K562 (cell line): ENCODE results near the gene SPATA3. TPM values are rescaled to one million over a fixed set of nuclear protein-coding genes. Genes with fewer than 3 reads are reported as not detected.
A peak's percentile ranks its signal among the peaks of the same experiment; 100 is the strongest.

Experiments used
- ARID4B ChIP-seq: sonication (generic); formaldehyde crosslinking; IDR thresholded peaks from 2 replicates; pipeline ENCODE4 v1.8.0; 2022; ENCODE audit warnings: mild to moderate bottlenecking, missing genetic modification reagents
- NFE2 ChIP-seq: IDR thresholded peaks from 2 replicates; pipeline ENCODE4 v1.6.1; 2014; ENCODE audit warnings: antibody characterized with exemption, low read depth
- SAP30 ChIP-seq: fragments of 200-600 bp; sonication (generic); IDR thresholded peaks from 2 replicates; pipeline ENCODE4 v1.6.1; 2012; ENCODE audit warnings: borderline replicate concordance, low read depth, mild to moderate bottlenecking, moderate library complexity, low read length, control low read depth, inconsistent platforms; ENCODE audit not compliant: insufficient read depth, poor library complexity, severe bottlenecking
- SRSF9 ChIP-seq: fragments of 200-400 bp; formaldehyde crosslinking; IDR thresholded peaks from 2 replicates; pipeline ENCODE4 v1.6.1; 2017; ENCODE audit warnings: low read depth, low read length, borderline replicate concordance
- TEAD4 ChIP-seq, 2 experiments: sonication (generic) in 1 of 2; formaldehyde crosslinking in 1 of 2; IDR thresholded peaks; 2 replicates each; pipeline versions ENCODE4 v1.6.1 to v1.8.0; 2012 to 2022; ENCODE audit warnings: borderline replicate concordance in 1 of 2, inconsistent platforms in 1 of 2, low read length in 1 of 2, mild to moderate bottlenecking in 1 of 2, missing genetic modification reagents in 1 of 2
- UBTF ChIP-seq, 2 experiments: IDR thresholded peaks; 2 replicates each; pipeline ENCODE4 v1.6.1; 2012; ENCODE audit warnings: improper control_type of control experiment in 2 of 2, low read depth in 2 of 2, low read length in 2 of 2, borderline replicate concordance in 1 of 2
- XRCC5 ChIP-seq: fragments of 200-400 bp; formaldehyde crosslinking; IDR thresholded peaks from 2 replicates; pipeline ENCODE4 v1.6.1; 2017; ENCODE audit warnings: low read depth, mild to moderate bottlenecking, low read length
- ZBTB11 ChIP-seq, 3 experiments: fragments of 200-800 bp in 1 of 3; fragments of 250-450 bp in 1 of 3; fragments of 450-650 bp in 1 of 3; sonication (Bioruptor Pico) in 1 of 3; sonication (Bioruptor generic) in 1 of 3; formaldehyde crosslinking in 1 of 3; IDR thresholded peaks; 2 replicates each; pipeline versions ENCODE4 v1.6.1 to v1.8.0; 2016 to 2022; ENCODE audit warnings: mild to moderate bottlenecking in 2 of 3, missing genetic modification characterization in 2 of 3, missing compliant biosample characterization in 1 of 3, moderate library complexity in 1 of 3
- ZBTB2 ChIP-seq: fragments of 450-650 bp; IDR thresholded peaks from 2 replicates; pipeline ENCODE4 v1.6.1; 2016; ENCODE audit warnings: antibody characterized with exemption
- ZNF224 ChIP-seq: sonication (generic); formaldehyde crosslinking; IDR thresholded peaks from 2 replicates; pipeline ENCODE4 v1.8.0; 2022; ENCODE audit warnings: mild to moderate bottlenecking, missing genetic modification reagents
- ZNF76 ChIP-seq: fragments of 250-450 bp; sonication (Bioruptor Pico); IDR thresholded peaks from 2 replicates; pipeline ENCODE4 v1.4.0; 2020; ENCODE audit warnings: mild to moderate bottlenecking, moderate library complexity, borderline replicate concordance
- polyA plus RNA-seq, 8 experiments: library from polyadenylated mRNA; depleted of rRNA in 4 of 8; stranded (reverse) in 5 of 8; unstranded in 3 of 8; fragments of >200 nt; fragmentation: Nextera tagmentation in 2 of 8; fragmentation: Illumina TruSeq in 1 of 8; extraction: Ambion mirVana in 2 of 8; extraction: Trizol in 1 of 8; gene quantifications; 2 replicates each; pipeline versions ENCODE4 v1.2.1 to v1.2.3, GENCODE V29; 2011 to 2014; ENCODE audit warnings: inconsistent platforms in 1 of 8, missing spikeins in 1 of 8
- total RNA-seq, 7 experiments: library from RNA; depleted of rRNA in 6 of 7; stranded (reverse); fragments of >200 nt in 6 of 7; fragmentation: Illumina TruSeq in 2 of 7; extraction: Trizol in 2 of 7; gene quantifications; 2 replicates each; pipeline versions ENCODE4 v1.2.1 to v1.2.3, GENCODE V29; 2011 to 2021; ENCODE audit warnings: low replicate concordance in 1 of 7

The SPATA3 gene
- total and polyA plus RNA-seq, 9 of the 15 experiments (the other 6 are each of a cell fraction or from before 2014, with no cell fraction given) = not detected

GRCh38 chr2:230987137-230988020 lies 8.5 kb upstream of the SPATA3 start (continued):
- TF ChIP-seq SRSF9 (no peak), ZNF224 (CRISPR knock-in tag) (no peak), ZBTB11 (CRISPR knock-in tag; IDR thresholded peaks at IDR 0.05) (peak in 1 of 3 experiments; percentile 60; a peak in 1 of 6 replicates), TEAD4 (IDR thresholded peaks at IDR 0.05; ENCODE audit: low read length) (no peak), TEAD4 (CRISPR knock-in tag; IDR thresholded peaks at IDR 0.05; ENCODE audit: borderline replicate concordance) (no peak), NFE2 (no peak), ZBTB2 (no peak), ZNF76 (no peak), UBTF (IDR thresholded peaks at IDR 0.05; ENCODE audit: borderline replicate concordance in 1 of 2, low read depth in 2 of 2, low read length in 2 of 2) (no peak), ARID4B (no peak), SAP30 (no peak), XRCC5 (no peak)
